GM18868 (cell line): Measurements from ENCODE around the gene PSMB3.
A peak's percentile ranks its signal among the peaks of the same experiment; 100 is the strongest.
"Not testable (repeated sequence)": the region's sequence is repeated elsewhere in the genome, so short reads cannot be mapped to it uniquely, and the experiment has no call there.

ENCODE experiments used
- ATAC-seq: cut with Tn5 transposase; IDR thresholded peaks from one replicate; pipeline ENCODE4 v1.9.1; 2021; ENCODE audit warnings: mild to moderate bottlenecking, moderate library complexity; ENCODE audit not compliant: unreplicated experiment

Gene PSMB3

DNA sequence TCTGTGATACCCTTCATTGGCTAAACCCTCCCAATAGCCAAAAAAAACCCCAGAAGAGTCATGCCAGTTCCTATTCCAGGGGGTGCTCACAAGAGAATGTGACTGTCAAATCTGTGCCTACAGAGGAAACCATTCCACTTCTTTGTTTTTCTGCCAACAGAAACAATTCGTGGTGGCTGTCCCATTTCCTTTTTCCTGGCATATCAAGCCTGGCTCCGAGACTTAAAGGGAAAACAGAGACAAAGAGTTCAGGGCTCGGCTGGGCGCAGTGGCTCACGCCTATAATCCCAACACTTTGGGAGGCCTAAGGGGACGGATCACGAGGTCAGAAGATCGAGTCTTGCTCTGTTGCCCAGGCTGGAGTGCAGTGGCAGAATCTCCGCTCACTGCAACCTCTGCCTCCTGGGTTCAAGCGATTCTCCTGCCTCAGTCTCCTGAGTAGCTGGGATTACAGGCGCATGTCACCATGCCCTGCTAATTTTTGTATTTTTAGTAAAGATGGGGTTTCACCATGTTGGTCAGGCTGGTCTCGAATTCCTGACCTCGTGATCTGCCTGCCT, 37.7 kb downstream of the PSMB3 start:
- not testable (repeated sequence) for ATAC-seq

DNA sequence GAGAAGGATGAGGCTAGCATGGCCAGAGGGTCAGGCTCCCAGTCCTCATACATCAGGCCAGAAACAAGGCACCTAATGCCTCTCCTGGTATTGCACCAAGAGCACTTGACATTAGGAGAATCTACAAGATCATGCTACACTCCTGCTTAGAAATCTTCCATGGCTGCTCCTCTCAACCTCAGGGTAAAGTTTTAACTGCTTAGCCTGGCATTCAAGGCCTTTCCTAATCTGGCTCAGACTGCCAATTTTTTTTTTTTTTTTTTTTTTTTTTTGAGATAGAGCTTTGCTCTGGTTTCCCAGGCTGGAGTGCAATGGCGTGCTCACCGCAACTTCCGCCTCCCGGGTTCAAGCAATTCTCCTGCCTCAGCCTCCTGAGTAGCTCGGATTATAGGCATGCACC, 38.6 kb downstream of the PSMB3 start:
- no peak for ATAC-seq

DNA sequence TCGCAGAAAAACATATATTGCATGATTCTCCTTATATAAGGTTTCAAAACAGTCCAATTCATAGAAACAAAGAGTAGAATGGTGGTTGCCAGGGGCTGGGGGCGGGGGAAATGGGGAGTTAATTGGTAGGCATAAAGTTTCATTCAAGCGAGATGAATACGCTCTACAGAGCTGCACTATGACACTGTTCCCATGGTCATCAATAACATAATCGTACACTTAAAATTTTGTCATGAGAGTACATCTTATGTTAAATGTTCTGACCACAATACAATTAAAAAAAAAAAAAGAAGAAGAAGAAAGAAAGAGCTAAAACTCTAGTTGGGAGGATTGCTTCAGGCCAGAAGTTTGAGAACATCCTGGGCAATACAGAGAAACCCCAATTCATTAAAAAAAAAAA, 41.7 kb downstream of the PSMB3 start:
- no peak for ATAC-seq

DNA sequence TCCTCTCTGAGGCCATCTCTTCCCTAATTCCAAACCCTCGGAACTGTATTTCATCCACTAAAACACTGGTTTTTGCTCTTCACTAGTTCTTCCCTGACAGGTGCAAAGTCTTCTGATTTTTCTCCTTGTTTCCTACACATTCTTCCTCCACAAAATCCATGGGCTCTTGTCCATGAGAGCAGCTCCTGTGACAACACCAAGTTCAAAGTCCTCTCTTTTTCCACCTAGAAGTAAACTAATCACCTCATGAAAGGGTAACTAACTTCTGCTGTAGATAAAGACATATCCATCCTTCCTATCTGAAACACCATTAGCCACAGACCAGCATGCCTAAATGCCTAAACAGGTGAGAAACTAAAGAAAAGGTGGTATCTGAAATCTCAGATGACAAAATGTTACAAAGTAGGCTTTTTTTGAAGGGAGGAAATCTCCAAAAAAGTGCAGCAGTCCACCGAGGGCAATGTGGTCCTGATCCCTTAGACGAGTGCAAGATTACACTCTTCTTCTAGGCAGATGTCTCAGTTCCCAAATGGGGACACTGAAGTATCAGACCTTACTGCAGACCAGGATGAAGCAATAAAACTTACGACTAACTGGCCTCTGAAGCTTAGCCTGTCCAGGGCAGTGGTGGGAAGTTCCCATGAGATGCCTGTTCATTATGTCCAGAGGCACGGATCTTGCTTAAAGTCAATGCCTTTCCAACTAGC, 44.1 kb downstream of the PSMB3 start:
- ATAC-seq, result no peak

DNA sequence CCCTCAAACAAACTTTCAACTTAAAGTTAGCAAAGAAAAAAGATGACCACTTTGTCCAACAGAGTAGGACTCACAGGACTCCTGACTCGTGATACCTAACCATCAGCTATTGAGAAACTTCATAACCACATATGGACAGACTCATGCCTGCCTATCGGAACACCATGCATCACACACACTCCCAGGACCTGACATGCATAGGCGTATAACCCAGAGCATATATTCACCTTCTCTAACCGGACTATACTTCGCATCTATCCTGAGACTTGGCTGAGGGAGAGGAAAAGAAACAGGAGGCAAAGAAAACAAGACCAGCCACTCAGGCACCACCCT, 44.6 kb downstream of the PSMB3 start:
- ATAC-seq, result no peak

DNA sequence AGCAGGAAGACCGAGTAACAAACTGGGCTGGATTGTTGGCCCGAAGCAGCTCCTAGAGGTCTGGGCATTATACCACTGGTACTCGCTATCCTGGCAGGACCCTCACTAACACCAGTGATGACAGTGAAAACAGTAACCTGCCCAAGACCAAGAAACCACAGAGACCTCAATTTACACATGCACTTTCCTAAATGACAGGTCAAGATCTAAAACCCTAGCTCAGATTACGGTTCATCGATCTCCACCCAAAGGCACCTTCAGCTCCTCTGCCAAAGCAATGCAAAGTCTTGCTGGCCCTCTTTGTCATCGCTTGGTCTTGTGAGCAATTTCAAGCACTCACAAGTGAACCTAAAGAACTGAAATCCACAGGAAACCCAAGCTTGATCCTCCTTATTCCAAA, 45.3 kb downstream of the PSMB3 start:
- no peak for ATAC-seq

DNA sequence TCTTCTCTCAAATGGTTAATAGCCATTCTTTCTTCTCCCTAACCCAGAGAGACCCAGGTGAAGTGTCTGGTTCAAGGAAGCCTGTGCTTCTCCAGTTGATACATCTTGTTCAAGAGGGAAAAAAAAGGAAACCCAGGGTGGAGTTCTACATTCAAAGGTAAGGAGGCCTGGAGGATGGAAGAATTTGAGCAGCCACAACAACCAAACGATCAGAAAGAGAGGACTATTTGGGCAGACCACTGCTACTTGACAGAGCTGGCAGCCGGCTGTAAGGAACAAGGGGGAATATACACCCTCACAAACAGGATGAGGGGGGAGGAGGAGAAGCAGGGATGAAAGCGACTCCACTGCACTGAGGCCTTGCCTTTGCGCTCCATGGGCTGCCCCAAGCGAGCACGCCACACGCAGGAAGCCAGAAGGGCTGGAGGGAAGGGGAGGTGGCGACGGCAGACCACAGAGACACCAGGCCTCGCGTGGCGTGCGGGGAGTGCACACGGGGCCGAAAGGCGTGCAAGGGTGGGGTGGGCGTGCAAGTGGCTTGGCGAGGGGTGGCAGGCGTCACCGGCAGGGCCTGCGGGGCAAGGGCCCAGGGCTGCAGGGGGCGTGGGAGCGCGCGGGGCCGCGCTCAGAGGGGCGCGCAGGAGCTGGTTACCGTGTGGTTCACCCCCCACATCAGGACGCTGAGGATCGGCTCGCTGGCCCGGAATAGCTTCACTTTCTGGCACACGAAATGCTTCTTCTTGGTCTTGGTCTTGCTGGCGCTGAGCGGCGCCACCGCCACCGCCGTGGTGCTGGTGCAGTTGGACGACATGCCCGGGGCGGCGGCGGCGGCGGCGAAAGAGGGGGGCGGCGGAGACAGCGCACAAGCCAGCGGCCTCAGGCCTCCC, 46.3 kb downstream of the PSMB3 start:
- peak; percentile 23 for ATAC-seq

DNA sequence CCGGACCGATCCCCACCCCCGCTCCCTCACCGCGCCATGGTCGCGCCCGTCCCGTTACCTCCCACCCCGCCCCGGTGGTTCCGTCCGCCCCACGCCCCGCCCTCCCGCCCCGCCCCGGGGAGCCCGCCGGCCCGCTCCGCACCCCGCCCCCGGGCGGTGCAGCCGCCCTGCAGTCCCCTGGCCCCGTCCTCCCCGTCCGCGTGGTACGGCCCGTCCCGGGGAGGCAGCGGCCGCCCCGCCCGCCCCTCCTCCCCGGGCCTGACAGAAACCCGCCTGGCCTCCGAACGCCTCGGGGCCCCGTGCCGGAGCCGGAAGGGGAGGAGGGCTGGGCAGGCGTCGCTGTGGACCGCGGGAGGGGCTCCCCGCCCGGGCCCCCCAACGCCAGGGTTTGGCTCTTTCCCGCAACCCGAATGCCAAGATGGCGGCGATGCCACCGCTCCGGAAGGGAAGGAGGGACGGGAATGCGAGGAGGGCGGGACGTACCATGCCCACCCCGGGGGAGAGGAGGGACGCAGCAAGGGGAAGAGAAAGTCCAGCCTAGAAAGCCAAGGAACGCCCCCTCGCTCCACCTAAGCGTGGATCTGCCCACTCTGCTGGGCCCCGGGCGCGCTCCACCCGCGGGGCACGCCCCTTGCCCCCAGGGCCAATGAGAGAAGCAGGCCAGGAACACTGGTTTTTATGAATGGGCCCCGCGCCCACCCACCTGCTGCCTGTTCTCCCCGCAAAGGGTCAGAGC, 47.1 kb downstream of the PSMB3 start, which contains the start of gene PIP4K2B:
Gene PIP4K2B, minus strand, starts transcription at position 56 of the 736 bp plus-strand sequence. CDS start 132 bp downstream, outside the sequence.
- ATAC-seq, result peak; percentile 75

DNA sequence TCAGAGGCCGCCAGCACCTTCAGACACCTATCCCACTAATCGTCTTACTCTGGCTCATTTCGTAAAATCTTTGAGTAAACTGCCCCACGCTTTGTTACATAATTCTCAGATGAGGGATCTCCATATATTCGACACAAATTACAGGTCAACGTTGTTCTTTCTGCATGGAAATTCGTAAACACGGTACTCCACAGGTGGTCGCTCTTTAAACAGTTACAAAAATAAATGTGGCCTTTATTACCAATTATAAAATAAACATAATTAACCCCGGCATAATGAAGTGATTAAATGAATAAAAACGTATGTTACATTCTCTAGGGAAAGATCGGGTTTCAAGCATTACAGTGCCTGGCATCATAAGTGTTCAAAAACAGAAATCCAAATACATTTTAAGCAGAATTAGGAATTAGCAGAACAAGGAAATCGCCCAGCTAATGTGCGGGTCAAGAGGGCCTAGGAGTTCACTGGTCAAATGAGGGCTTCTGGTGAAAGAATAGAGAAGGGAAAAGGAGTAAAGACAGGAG, 47.8 kb downstream of the PSMB3 start:
- no peak for ATAC-seq

DNA sequence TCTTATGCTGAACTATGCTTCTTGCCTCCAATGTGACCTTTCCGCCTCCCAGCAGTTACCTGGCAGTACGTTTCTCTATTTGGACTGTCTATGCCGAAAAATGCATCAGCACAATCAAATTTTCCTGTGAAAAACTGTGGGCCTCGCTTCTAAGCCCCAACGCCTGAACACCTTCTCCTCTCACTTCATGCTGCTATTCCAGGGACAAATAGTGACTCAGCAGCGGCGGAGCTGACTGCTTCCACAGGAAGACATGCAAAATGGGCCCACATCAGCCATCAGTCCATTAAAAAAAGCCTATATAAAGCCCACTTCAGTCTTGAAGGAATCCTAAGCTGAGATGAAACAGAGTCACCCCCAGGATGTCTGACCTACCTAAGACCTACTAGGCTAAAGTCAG, 57.3 kb downstream of the PSMB3 start:
- no peak for ATAC-seq
